ENCODE measurements around the gene RIPOR3.
"Not testable (repeated sequence)": the region's sequence is repeated elsewhere in the genome, so short reads cannot be mapped to it uniquely, and the experiment has no call there.

The RIPOR3 gene

GRCh38 chr20:50602432-50603088, 88.8 kb downstream of the RIPOR3 start:
- no peak for DNase-seq

DNA sequence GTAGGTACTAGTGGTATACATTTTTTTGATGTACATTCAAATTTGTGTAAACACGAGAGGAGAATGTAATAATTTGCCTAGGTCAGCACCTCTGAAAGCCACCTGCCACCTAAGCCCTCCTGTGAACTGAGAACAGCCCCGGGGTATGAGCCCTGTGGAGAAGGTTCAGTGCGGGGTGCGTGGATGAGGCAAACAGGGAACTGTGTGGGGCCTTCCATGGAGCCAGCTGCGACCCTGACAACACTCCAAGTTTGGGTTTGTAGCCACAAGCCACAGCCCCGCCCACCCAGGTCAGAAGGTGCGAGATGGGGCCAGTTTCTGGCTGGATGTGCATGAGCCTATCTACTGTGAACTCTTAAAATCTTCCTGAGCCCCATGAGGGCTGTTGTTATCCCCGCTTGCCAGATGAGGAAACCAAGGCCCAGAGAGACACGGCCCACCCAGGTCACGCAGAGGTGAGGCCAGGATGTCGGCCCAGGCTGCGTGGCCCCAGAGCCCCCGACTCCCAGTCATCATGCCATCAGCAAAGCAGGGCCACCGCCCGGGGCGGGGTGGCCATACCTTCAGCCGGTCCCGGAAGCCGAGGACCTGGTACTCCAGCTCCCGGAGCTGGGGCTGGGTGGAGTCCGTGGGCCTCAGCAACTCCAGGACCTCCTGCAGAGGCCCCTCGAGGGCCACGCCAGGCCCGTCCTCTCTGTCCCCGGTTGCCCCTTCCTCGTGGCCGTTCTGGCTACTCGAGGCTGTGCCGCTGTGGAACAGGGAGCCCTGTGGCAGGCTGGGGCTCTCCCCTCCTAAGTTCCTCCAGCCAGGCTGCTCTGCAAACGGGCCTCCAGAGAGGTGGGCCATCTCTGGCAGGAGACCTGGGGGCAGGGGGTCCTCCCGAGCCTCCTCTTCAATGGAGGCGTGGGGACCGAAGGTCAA, 89.6 kb downstream of the RIPOR3 start:
- peak in 2 of 3 experiments; percentile 60 to 83 for DNase-seq

DNA sequence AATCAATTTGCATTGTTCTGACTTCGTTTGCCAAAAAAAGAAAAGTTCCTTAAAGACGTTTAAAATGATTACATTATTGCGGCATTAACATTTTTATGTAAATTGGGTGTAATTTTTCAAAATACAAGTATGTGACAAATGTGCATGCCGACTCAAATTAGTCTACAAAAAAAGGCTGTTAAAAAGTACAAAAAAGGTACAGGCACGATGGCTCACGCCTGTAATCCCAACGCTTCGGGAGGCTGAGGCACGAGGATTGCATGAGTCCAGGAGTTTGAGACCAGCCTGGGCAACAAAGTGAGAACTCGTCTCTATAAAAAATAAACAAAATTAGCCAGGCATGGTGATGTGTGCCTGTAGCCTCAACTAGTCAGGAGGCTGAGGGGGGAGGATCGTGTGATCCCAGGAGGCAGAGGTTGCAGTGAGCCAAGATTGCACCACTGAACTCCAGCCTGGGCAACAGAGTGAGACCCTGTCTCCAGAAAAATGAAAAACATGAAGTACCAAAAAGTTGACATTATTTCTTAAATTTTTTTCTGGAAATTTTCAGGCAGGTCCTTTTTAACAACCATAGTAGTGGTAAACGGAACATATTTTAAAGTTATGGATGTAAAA, 91.0 kb downstream of the RIPOR3 start:
- DNase-seq: no peak

DNA sequence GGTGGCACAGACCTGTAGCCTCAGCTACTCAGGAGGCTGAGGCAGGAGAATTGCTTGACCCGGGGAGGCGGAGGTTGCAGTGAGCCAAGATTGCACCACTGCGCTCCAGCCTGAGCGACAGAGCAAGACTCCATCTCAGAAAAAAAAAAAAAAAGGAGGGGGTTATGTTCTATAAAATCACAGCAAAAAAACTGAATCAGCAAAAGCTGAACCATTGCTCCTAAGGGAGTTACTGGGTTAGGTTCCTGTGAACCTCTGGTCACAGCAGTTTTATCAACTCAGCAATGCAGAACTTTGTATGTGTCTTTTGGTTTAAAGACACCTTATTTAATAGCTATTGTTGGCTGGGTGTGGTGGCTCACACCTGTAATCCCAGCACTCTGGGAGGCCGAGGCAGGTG, 92.6 kb downstream of the RIPOR3 start:
- DNase-seq: not testable (repeated sequence)

DNA sequence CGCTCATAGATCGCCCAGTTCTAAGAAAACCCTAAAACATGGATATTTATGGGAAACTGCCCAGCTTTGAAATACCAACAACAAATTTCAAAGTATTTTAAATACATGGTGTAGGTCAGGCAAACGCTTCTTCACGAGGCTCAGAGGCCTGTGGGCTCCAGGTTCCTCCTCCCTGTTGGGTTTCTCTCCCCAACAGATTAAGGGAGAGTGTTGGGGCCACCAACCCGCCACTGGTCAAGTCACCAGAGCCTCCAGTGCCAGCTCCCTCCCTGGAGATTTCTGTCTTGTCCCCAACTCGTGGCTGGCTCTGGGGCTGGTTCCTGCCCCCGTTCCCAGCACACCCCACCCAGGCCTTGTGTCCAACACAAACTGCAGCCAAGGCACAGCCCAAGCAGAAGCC, 93.3 kb downstream of the RIPOR3 start:
- DNase-seq: no peak

- no peak for DNase-seq
Measured at GRCh38 chr20:50597406-50597969, 93.9 kb downstream of the RIPOR3 start.

- no peak for DNase-seq
Measured at GRCh38 chr20:50596694-50597021, 94.7 kb downstream of the RIPOR3 start.

DNA sequence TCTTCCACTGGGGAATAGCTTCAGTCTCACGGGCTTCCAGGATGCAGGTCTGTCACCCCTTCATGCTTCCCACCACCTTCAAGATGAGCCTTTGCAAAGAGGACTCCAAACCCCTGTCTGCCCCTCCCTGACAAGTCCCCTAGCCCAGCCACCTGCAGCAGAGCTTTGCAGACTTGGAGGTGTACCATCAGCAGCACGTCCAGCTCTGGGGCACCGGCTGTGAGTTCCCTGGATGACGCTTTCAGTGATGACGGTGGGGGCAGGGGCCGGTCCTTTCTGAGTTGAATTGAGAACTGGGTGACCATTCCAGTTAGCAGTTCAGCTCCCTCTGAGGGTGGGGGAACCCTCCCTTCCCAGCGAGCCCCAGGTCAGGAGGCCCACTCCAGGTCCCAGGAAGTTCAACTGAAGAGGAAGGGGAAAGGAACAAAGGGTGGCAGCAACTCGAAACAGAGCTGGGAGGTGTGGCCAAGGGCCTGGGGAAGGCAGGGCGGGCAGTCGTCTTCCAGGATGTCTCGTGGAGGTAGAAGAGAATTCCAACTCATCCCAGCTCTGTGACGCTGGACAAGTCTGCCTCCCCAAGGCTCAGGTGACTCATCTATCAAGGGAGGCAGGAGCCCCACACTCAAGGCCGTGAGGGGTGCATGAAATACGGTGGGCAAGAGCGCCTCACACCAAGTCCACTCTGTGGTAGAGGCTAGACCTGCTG, 95.2 kb downstream of the RIPOR3 start:
- DNase-seq: no peak

DNA sequence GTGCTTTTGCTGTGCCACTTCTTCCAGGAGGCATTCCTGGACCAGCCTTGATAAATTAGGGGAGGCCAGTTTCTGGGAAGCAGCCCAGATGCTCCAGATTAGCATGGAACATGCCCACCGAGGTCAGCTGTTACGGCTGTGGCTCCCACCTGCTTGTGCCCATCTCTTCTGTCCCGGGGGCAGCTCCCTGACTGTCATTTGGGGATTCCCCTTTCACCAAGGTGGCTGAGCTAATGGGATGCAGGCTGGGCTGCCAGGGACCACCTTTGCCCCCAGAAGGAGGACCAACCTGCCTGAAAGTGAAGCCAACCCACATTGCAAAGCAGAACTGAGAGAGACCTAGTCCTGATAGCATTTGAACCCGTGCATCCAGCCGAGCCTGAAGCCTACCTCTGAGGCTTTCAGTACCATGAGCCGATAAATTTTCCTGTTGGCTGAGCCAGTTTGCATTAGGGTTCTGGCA, 95.9 kb downstream of the RIPOR3 start:
- DNase-seq: no peak

GRCh38 chr20:50594591-50595432, 96.5 kb downstream of the RIPOR3 start:
- peak in 1 of 3 experiments; percentile 20 for DNase-seq

DNA sequence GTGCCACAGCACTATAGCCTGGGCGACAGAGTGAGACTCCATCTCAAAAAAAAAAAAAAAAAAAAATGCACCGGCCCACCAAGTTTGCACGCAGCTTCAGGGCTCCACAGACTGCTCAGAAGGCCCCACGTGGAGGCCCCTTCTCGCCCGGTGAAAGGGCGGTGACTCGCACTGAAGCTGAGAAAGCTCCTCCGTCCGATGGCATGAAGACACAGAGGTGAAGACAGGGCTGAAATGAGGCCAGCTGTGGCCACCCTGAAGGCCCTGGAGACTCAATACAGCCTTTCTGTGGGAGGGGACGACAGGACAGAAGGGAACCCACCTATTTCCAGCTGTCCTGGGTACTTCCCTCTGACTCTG, 97.1 kb downstream of the RIPOR3 start:
- DNase-seq: no peak

- no peak for DNase-seq
Measured at GRCh38 chr20:50593005-50593335, 98.4 kb downstream of the RIPOR3 start.

DNA sequence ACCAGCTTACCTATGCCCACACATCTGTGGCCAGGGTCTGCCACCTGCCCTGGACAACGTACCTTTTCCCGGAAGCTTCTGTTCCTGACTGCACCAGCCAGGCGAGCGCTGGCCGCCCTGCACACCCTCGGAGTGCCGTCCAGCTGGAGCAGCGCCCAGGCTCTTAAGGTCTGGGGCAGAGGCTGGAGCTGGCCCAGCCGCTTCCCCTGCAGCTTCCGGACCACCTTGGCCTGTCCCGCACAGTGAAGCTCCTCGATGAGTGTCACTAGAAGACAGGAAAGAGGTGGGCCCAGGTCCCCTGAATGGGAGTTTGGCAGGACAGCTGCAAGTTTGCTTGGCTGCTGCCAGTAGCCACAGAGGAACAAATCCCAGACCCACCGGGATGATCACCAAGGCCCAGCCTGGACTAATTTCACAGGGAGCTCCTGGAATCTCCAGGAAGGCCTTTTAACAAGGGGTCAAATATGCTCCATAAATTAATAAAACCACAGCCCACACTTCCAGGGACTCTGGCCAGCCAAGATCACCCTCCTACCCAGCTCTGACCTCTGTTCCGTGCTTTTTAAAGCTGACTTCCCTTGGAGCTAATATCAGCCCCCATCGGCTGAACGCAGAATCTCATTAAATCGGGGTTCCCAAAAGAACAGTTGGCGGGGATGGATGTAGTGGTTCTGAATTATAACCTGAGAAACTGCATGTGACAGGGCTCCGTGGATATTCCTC, 98.9 kb downstream of the RIPOR3 start:
- no peak for DNase-seq

- DNase-seq: no peak
Measured at GRCh38 chr20:50591233-50591852, 100.0 kb downstream of the RIPOR3 start.

GRCh38 chr20:50590348-50590664, 101.0 kb downstream of the RIPOR3 start:
- DNase-seq: peak in 1 of 3 experiments; percentile 64

GRCh38 chr20:50589548-50590347, 101.6 kb downstream of the RIPOR3 start:
- peak in 1 of 3 experiments; percentile 18 for DNase-seq

GRCh38 chr20:50588034-50588736, 103.2 kb downstream of the RIPOR3 start:
- peak in 2 of 3 experiments; percentile 24 to 34 for DNase-seq

DNA sequence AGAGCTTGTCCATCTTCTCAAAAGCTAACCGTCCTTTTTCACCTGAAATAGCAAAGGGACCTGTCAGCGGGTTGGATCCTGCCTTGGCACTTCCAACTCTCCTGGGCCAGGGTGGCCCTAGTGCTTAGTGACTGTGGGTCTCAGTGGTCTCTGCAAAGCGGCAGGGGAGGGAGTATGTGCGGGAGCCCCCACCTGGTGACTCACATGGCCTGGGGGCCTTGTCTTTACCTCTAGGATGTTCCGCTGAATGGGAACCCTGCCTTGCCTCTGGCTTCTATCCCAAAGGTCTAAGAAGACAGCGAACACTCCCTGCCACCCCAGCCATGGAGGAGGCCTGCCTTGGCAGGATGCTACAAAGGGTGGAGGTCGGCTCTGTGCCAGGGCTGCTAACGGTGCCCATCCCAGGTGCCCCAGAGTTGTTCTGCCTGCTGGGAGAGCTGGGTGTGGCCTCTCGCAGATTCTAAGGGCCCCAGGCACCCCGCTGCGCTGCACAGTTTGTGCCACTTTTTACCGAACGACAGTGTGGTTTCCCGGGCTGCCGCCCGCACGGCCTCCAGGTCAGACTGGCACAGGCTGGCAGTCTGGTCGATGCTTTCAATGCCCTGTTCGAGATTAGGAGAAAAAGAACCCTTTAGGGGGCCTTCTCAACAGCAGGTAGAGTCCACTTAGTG, 103.9 kb downstream of the RIPOR3 start:
- DNase-seq: no peak

Measured in NCI-H1417 (cell line).